ENCODE data around the gene TMEM37.

GRCh38 chr2:119475857-119476244 is 44.2 kb downstream of the TMEM37 start:
- TF ChIP-seq, protein P1, sequence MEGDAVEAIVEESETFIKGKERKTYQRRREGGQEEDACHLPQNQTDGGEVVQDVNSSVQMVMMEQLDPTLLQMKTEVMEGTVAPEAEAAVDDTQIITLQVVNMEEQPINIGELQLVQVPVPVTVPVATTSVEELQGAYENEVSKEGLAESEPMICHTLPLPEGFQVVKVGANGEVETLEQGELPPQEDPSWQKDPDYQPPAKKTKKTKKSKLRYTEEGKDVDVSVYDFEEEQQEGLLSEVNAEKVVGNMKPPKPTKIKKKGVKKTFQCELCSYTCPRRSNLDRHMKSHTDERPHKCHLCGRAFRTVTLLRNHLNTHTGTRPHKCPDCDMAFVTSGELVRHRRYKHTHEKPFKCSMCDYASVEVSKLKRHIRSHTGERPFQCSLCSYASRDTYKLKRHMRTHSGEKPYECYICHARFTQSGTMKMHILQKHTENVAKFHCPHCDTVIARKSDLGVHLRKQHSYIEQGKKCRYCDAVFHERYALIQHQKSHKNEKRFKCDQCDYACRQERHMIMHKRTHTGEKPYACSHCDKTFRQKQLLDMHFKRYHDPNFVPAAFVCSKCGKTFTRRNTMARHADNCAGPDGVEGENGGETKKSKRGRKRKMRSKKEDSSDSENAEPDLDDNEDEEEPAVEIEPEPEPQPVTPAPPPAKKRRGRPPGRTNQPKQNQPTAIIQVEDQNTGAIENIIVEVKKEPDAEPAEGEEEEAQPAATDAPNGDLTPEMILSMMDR (IDR thresholded peaks at IDR 0.05 in 2 of 3, conservative IDR thresholded peaks at IDR 0.05 in 1 of 3; ENCODE audit: borderline replicate concordance in 1 of 3, insufficient read depth in 1 of 3, low read depth in 2 of 3, low read length in 2 of 3): no peak
- TF ChIP-seq ELF1 (IDR thresholded peaks at IDR 0.05; ENCODE audit: borderline replicate concordance, low read depth): no peak
- no peak for TF ChIP-seq EZH2phosphoT487 (IDR thresholded peaks at IDR 0.05; ENCODE audit: borderline replicate concordance)
- TF ChIP-seq JUND (IDR thresholded peaks at IDR 0.05): no peak
- TF ChIP-seq POLR2A (IDR thresholded peaks at IDR 0.05; ENCODE audit: borderline replicate concordance, extremely low read depth, insufficient read depth, insufficient read length): no peak
- TF ChIP-seq, protein P2, sequence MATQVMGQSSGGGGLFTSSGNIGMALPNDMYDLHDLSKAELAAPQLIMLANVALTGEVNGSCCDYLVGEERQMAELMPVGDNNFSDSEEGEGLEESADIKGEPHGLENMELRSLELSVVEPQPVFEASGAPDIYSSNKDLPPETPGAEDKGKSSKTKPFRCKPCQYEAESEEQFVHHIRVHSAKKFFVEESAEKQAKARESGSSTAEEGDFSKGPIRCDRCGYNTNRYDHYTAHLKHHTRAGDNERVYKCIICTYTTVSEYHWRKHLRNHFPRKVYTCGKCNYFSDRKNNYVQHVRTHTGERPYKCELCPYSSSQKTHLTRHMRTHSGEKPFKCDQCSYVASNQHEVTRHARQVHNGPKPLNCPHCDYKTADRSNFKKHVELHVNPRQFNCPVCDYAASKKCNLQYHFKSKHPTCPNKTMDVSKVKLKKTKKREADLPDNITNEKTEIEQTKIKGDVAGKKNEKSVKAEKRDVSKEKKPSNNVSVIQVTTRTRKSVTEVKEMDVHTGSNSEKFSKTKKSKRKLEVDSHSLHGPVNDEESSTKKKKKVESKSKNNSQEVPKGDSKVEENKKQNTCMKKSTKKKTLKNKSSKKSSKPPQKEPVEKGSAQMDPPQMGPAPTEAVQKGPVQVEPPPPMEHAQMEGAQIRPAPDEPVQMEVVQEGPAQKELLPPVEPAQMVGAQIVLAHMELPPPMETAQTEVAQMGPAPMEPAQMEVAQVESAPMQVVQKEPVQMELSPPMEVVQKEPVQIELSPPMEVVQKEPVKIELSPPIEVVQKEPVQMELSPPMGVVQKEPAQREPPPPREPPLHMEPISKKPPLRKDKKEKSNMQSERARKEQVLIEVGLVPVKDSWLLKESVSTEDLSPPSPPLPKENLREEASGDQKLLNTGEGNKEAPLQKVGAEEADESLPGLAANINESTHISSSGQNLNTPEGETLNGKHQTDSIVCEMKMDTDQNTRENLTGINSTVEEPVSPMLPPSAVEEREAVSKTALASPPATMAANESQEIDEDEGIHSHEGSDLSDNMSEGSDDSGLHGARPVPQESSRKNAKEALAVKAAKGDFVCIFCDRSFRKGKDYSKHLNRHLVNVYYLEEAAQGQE (IDR thresholded peaks at IDR 0.05; ENCODE audit: low read depth): no peak
- no peak for TF ChIP-seq YY1 (IDR thresholded peaks at IDR 0.05; ENCODE audit: extremely low read depth, insufficient replicate concordance, low read depth, low read length)
- no peak for TF ChIP-seq POLR2AphosphoS5 (IDR thresholded peaks at IDR 0.05; ENCODE audit: low read depth, low read length)
- TF ChIP-seq SP1 (IDR thresholded peaks at IDR 0.05; ENCODE audit: low read depth): no peak

Data from HCT116 (cell line).